Psoas muscle (tissue), 8 donors: ENCODE data around the gene CDC26. TPM values are rescaled to one million over a fixed set of nuclear protein-coding genes. Genes with fewer than 3 reads are reported as not detected.
"Not testable (repeated sequence)": the region's sequence is repeated elsewhere in the genome, so short reads cannot be mapped to it uniquely, and the experiment has no call there.

ENCODE experiments used
- ATAC-seq, 4 donors: fragments of 200-7000 bp; cut with Tn5 transposase; one replicate each; pipeline ENCODE4 v1.9.1; 2020; ENCODE audit warnings: moderate library complexity in 3 of 4, mild to moderate bottlenecking in 2 of 4
- DNase-seq, 2 donors: peaks; one replicate each; pipeline ENCODE4 v3.0.0-alpha.2; 2020
- H3K27ac ChIP-seq: fragments of 200-600 bp; one replicate; pipeline ENCODE4 v1.8.0; 2022
- H3K27me3 ChIP-seq, 3 donors: fragments of 200-600 bp in 1 of 3; one replicate each; pipeline versions ENCODE4 v1.6.1 to v1.8.0; 2013 to 2022; ENCODE audit warnings: low read length in 2 of 3, mild to moderate bottlenecking in 2 of 3, moderate library complexity in 1 of 3; ENCODE audit not compliant: insufficient read depth in 3 of 3
- H3K36me3 ChIP-seq, 2 donors: fragments of 200-600 bp in 1 of 2; one replicate each; pipeline versions ENCODE4 v1.6.1 to v1.8.0; 2013 to 2022; ENCODE audit warnings: low read depth in 1 of 2, mild to moderate bottlenecking in 1 of 2, moderate library complexity in 1 of 2; ENCODE audit not compliant: insufficient read depth in 1 of 2
- H3K4me1 ChIP-seq: fragments of 200-600 bp; one replicate; pipeline ENCODE4 v1.8.0; 2022
- H3K4me3 ChIP-seq: fragments of 200-600 bp; one replicate; pipeline ENCODE4 v1.8.0; 2022; ENCODE audit warnings: mild to moderate bottlenecking
- H3K9me3 ChIP-seq: fragments of 200-600 bp; one replicate; pipeline ENCODE4 v1.8.0; 2022
- CTCF ChIP-seq: fragments of 200-600 bp; IDR thresholded peaks from one replicate; pipeline ENCODE4 v1.8.0; 2022; ENCODE audit warnings: antibody characterized with exemption
- WGBS, 3 donors: extraction: QIAGEN DNeasy Blood & Tissue Kit; methylation state at CpG; one replicate each; pipeline versions ENCODE4 v1.1.6 to v1.1.7; 2013; 5-methylcytosine and 5-hydroxymethylcytosine counted together
- intact Hi-C, 2 donors: fragments of 100-400 bp; cut with DNase I; formaldehyde crosslinking; loops; one replicate each; pipeline versions ENCODE4 v1.11.0 to v1.14.2; 2022
- polyA plus RNA-seq, 3 donors: library from polyadenylated mRNA; stranded (reverse); fragments of 200-250 nt; gene quantifications; one replicate each; pipeline ENCODE4 v1.2.3, GENCODE V29; 2013
- total RNA-seq, 4 donors: library from RNA; stranded (reverse); fragmentation: NEBNext Ultra II Directional in 2 of 4; extraction: Animal tissue kit (Norgen Biotek cat#: 25700) in 2 of 4; gene quantifications; one replicate each; pipeline versions ENCODE4 v1.2.1 to v1.2.4, GENCODE V29; 2021 to 2023
- donor health status: healthy with polysubstance abuse.
- donor health status: DM: no; HTN: no; CAD: no; lungs with moderate emphysema.
- donor health status: Bipolar disorder and iron deficiency.
- donor health status: healthy.
- donor health status: DM: yes; HTN: yes; CAD: no.
- donor health status: DM: no; HTN: no; CAD: no.
- donor health status: DM: no; HTN: no; CAD: no.
- donor health status: DM: yes; HTN: yes; CAD: no.

CDC26 gene
- total and polyA plus RNA-seq, 7 donors, result 22.4 to 112 (median 25.6) TPM

GRCh38 chr9:113298311-113298710, 22.9 kb upstream of the CDC26 start:
- Histone ChIP-seq H3K4me3 (no peak overlapping the region), H3K27me3 (no peaks in the 10 kb centered on the region), H3K27ac (no peak overlapping the region), H3K36me3 (peaks cover 0 to 9% of the 10 kb centered on the region in 2 donors), H3K4me1 (no peaks in the 10 kb centered on the region), H3K9me3 (no peaks in the 10 kb centered on the region)
- ATAC-seq (no peak), DNase-seq (no peak)
- TF ChIP-seq CTCF, result no peak
- intact Hi-C loops, result no loop called here
- WGBS, 3 donors, result 89 to 91% (median 90%) methylated on average over 8 of the region's 8 CpGs

GRCh38 chr9:113296796-113297558, 21.6 kb upstream of the CDC26 start:
- H3K4me1 ChIP-seq, result no peaks in the 10 kb centered on the region
- ATAC-seq (no peak), DNase-seq (no peak)
- intact Hi-C loops, result no loop called here
- H3K27me3 ChIP-seq, result no peaks in the 10 kb centered on the region
- no peak for TF ChIP-seq CTCF
- WGBS, 3 donors, result 66 to 68% (median 68%) methylated on average over 9 of the region's 9 CpGs
- H3K27ac ChIP-seq, result no peak overlapping the region
- no peaks in the 10 kb centered on the region for H3K9me3 ChIP-seq
- peaks cover 4 to 23% of the 10 kb centered on the region in 2 donors for H3K36me3 ChIP-seq
- no peak overlapping the region for H3K4me3 ChIP-seq

- H3K9me3 ChIP-seq, DNase-seq, H3K27me3 ChIP-seq, H3K27ac ChIP-seq, intact Hi-C loops, H3K4me3 ChIP-seq, H3K4me1 ChIP-seq, ATAC-seq: not testable (repeated sequence)
- WGBS, 3 donors, result 84 to 94% (median 87%) methylated on average over 8 of the region's 8 CpGs
- peaks cover 4 to 30% of the 10 kb centered on the region in 2 donors for H3K36me3 ChIP-seq
Observed at GRCh38 chr9:113296247-113296646, 20.9 kb upstream of the CDC26 start.

GRCh38 chr9:113293285-113293878, 18.0 kb upstream of the CDC26 start:
- H3K36me3 ChIP-seq, result peaks cover 11 to 59% of the 10 kb centered on the region in 2 donors
- 71 to 83% (median 76%) methylated on average over 7 of the region's 7 CpGs for WGBS, 3 donors
- intact Hi-C loops, result no loop called here

More at GRCh38 chr9:113293285-113293878, 18.0 kb upstream of the CDC26 start:
- H3K27ac ChIP-seq, result no peak overlapping the region
- ATAC-seq (no peak), DNase-seq (no peak)
- no peaks in the 10 kb centered on the region for H3K9me3 ChIP-seq
- no peak for TF ChIP-seq CTCF
- H3K4me3 ChIP-seq, result no peak overlapping the region
- H3K4me1 ChIP-seq, result no peaks in the 10 kb centered on the region
- no peaks in the 10 kb centered on the region for H3K27me3 ChIP-seq
